ENCODE measurements around the gene MLPH.

Gene MLPH

DNA sequence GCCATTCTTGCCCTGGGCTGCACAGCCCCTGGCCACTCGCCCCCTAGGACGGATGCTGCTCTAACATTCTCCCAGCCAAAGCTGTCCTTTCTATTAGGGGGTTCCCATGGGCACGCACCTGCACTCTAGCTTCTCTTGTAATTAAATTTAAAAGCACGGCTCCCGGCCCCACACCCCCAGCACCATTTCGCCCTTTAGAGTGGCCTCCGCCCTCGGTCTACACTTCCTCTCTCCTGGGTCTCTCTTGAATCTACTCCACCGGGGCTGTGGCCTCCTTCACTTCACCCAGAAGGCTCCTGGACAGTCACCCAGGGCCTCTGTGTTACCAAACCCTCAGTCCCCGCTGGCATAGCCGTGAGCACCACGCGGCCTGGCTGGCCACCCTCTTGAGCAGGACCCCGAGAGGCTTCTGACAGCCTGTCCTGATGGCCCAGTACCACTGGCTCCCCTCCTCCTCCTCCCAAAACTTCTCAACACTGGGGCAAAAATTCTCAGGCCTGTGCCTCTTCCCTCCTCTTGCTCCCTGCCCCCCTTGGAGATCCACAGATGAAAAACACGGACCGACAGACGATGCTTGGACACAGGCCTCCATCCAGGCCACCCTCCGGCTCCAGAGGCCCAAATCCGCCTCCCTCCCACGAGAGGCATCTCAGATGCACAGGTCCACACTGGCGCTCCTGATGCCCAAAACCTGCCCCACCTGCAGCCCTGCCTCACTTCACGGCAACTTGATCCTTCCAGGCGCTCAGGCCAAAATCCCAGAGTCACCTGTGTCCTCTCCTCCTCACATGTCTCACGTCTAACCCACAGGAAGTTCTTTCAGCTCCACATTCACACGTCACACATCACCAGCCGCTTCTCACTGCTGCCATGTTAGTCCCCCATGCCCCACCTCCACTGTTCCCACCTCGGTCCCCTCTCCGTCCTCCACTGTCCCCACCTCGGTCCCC lies 110.4 kb downstream of the MLPH start:
- no peak overlapping the region for H3K4me3 ChIP-seq (ENCODE audit: low read depth, low read length)
- TF ChIP-seq CTCF (IDR thresholded peaks at IDR 0.05; ENCODE audit: low read depth, low read length) = no peak

GRCh38 chr2:237598468-237599208 lies 111.6 kb downstream of the MLPH start:
- no peak overlapping the region for H3K4me3 ChIP-seq (ENCODE audit: low read depth, low read length)
- TF ChIP-seq CTCF (IDR thresholded peaks at IDR 0.05; ENCODE audit: low read depth, low read length) = no peak

- H3K4me3 ChIP-seq (ENCODE audit: low read depth, low read length) = no peak overlapping the region
- TF ChIP-seq CTCF (IDR thresholded peaks at IDR 0.05; ENCODE audit: low read depth, low read length) = no peak
Observed at GRCh38 chr2:237599465-237600110, 112.5 kb downstream of the MLPH start.

DNA sequence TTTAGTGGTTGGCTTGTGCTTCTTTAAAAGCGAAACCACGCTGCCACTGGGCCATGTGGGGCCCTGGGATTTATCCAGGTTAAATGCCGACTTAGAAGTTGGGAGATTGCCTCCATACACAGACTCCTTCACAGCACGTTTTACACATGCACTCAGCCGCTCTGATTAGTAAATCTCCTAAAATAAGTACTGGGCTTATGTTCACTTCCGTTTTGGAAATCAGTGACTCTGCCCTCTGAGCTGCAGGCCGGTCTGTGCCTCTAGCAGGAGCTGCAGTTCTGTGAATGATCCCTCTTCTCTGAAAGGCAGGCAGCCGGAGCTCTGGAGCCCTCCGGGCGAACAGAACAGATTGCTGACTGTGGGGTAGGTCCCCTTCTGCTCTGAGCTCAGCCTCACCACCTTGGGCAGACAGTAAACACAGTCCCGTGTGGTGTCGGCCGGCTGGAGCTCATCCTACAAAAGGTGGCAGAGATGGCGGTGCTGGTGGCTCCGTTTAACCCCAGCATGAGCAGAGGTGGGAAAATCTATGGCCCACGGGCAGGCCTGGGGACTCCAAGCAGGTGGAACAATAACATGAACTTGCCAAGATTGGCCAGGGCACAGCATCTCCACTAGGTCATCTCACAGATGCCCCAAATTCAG lies 113.3 kb downstream of the MLPH start:
- TF ChIP-seq CTCF (IDR thresholded peaks at IDR 0.05; ENCODE audit: low read depth, low read length) = no peak
- no peak overlapping the region for H3K4me3 ChIP-seq (ENCODE audit: low read depth, low read length)

DNA sequence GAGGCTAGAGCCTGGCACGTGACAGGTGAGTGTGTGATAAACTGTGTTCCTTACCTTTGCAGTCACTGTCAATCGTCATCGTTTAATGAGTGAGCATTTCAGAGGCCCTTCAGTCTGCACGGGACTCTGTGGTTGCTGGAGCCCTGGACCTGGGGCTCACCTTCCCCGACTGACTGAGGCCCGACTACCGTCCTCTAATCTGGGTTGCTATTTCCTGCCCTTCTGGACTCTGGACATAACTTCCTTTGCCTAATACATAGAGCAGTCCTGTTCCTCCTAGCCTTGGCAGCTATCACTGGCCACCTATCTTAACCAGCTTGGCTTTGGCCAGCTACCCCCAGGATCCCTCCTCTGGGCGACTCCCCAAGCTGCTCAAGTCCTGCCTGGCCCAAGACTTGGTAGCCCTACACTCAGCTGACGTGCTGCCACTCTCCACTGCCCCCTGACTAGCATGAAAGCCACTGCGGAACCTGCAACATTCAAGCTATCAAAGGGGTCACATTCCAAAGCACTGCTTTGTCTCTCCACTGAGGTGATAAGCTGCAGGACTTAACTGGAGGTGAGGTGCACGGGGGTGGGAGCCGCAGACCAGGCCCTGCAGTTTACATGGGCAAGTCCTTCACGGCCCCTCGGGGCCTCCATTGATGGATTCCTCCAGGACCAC lies 114.5 kb downstream of the MLPH start:
- H3K4me3 ChIP-seq (ENCODE audit: low read depth, low read length) = no peak overlapping the region
- TF ChIP-seq CTCF (IDR thresholded peaks at IDR 0.05; ENCODE audit: low read depth, low read length) = no peak

GRCh38 chr2:237602409-237602808 lies 115.4 kb downstream of the MLPH start:
- no peak for TF ChIP-seq CTCF (IDR thresholded peaks at IDR 0.05; ENCODE audit: low read depth, low read length)
- no peak overlapping the region for H3K4me3 ChIP-seq (ENCODE audit: low read depth, low read length)
